NCI-H2107 (cell line): ENCODE results near the gene ABHD18.
"Not testable (repeated sequence)": the region's sequence is repeated elsewhere in the genome, so short reads cannot be mapped to it uniquely, and the experiment has no call there.

ENCODE experiments used
- DNase-seq: peaks from one replicate; lab custom pipeline; 2025; lab: John Stamatoyannopoulos, UW

The ABHD18 gene

DNA sequence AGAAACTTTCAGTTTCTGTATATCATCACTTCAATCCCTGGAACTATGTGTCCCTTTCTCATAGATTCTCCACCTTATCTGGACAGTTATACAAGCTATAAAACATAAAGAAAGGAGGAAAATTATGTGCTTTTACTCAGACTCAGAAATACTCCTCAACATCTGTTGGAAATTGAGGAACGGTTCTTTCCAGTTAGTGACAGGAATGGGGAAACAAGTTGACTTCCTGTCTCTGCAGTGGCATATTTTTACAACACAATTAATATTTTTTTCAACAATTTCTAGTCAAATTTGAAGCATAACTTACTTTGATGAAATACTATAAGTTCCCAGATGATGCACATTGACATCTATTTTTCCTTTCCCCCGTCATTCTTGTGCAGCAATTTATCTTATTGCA lies 27.9 kb downstream of the ABHD18 start:
- no peak for DNase-seq

DNA sequence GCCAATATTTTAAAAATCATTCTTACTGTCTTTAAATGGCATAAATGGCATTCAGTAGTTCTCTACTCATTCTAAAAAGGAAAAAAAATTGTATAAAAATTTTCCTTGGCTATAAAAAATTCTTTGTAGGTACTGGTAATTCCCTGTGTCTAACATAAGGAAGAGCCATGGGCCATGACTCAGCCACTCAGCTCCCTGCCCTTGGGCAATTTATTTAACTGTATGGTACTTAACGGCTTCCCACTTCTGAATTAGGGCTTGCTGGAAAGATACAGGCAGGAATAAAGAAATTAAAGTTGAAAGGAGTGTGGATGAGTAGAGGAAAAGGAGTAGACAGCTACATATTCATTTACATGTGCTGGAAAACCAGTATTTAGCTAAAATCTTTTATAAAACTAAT lies 30.6 kb downstream of the ABHD18 start:
- DNase-seq = no peak

DNA sequence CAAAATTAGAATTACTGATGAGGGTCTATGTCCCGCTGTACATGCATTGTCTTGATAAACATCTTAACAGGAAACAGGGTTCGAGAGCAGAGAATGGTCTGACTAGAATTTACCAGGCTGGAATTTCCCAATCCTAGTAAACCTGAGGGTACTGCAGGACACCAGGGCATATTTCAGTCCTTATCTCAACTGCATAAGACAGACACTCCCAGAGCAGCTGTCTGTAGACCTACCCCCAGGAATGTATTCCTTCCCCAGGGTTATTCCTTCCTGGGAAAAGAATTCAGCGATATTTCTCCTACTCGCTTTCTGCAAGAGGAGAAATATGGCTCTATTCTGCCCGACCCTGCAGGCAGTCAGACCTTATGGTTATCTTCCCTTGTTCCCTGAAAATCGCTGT lies 31.3 kb downstream of the ABHD18 start:
- not testable (repeated sequence) for DNase-seq

DNA sequence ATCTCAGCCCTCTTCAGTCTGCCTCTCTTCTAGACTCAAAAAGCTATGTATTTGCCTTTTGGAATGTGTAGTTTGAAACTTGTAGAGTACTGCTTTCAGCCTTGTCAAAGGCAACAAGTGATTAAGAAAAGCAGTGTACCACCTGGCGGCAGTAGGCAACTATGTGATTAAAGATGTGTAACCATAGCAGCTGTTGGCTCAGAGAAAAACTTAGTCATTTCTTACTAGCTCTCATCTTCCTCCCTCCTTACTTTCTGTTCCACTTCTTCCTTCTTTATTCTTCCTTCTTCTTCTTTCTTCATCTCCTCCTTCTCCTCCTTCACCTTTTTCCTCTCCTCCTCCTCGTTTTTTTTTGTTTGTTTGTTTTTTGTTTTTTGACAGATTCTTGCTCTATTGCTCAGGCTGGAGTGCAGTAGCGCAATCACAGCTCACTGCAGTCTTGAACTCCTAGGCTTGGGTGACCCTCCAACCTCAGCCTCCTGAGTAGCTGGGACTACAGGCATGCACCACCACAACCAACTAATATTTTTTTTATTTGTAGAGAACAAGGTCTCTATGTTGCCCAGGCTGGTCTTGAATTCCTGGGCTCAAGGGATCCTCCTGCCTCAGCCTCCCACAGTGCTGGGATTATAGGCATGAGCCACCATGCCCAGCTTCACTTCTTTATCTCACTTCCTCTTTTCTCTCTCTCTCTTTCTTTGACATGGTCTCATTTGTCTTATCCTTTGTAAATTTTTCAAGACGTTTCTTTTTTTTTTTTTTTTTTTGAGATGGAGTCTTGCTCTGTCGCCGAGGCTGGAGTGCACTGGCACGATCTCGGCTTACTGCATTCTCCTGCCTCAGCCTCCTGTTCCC lies 32.6 kb downstream of the ABHD18 start:
- DNase-seq = no peak

DNA sequence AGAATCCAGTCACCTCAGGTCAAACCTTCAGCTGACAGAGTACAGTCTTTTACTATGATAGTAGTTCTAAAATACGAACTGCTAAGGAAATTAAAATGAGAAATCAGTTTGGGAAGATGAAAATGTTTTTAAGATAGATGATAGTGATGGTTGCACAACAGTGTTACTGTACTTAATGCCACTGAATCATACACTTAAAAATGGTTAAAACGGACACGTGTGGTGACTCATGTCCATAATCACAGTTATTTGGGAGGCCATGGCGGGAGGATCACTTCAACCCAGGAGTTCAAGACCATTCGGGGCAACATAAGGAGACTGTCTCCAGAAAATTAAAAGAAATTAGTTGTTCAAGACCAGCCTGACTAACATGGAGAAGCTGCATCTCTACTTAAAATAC lies 41.4 kb downstream of the ABHD18 start:
- no peak for DNase-seq

DNA sequence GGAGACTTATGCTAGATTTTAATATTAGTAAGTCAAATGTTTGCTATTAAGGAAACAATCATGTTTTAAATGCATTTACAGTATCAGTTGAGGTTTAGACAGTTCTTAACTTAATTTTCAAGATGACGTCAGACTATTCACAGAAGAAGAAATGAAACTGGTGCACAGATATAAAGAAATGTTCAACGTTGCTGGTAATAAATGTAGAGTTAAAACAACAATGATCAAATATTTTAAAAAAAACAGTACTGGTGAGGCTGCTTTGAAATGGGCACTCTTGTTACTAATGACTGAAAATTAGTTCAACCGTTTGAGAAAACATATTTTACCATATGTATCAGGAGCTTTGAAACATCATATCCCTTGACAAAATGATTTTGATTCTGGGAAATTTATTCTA lies 44.2 kb downstream of the ABHD18 start:
- no peak for DNase-seq

DNA sequence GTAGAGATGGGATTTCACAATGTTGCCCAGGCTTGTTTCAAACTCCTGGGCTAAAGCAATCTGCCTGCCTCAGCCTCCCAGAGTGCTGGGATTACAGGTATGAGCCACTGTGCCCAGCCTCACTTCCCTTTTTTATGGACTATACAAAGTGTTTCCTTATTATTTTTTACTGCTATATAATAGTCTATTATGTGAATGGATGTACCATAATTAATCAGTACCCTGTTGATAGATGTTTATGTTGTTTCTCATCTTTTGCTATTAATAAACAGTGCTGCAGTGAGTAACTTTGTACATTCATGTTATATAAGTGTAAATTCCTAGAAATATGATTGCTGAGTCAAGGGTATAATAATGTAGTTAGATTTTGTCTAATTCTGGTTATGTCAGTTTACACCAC lies 60.1 kb downstream of the ABHD18 start:
- no peak for DNase-seq

DNA sequence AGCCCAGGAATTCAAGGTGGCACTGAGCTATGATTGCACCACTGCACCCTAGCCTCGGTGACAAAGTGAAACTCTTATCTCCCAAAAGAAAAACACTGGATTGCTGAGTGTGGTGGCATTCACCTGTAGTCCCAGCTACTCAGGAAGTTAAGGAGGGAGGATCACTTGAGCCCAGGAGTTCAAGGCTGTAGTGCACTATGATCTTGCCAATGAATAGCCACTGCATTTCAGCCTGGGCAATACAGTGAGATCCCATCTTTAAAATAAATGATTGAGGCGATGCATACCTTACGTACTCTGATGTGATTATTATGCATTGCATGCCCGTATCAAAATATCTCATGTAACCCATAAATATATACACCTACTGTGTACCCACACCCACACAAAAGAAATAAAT lies 64.7 kb downstream of the ABHD18 start:
- DNase-seq = no peak

DNA sequence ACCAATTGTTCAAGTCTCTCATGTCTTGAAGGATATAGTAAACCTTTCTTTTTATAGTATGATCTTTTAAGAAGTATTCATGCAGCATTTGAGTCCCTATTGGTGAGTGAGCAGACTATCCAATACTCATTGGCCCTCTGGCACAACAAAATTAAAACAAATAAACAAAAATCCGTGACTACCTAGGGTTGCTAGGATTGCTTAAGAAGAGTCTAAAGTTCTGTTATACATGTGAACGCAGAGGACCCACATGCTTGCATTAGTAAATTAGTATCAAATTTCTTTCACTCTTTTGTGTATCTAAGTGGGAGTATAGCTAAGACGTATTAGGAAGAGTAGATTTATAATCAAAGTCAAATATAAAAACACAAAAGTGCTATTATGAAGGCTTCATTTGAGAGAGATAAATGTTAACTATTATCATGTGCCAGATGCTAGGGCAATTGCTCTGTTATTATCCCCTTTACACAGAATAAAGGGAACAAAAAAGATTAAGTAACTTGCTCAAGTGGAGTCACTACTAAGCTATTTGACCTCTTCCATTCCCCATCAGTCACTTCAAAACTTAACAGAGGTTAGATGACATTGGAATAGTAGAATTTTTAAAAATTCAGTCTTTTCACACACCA lies 66.7 kb downstream of the ABHD18 start:
- DNase-seq = no peak

DNA sequence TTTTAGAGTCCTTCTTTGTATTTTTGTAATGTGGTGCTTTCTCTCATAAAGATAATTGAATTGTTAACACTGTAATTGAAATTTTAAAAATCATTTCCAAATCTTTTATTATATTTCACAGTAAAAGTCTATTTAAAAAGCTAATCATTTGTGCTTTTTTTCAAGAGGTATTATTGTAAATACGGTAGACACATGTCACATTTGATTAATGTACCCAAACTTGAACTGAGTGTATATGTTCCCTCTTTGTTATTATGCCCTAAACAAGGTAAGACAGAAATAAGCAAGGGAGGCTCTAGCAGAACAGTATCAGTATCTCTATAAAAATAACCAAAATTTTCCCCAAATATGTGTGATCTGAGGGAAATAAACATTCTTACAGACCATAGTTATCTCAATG lies 74.4 kb downstream of the ABHD18 start:
- no peak for DNase-seq

DNA sequence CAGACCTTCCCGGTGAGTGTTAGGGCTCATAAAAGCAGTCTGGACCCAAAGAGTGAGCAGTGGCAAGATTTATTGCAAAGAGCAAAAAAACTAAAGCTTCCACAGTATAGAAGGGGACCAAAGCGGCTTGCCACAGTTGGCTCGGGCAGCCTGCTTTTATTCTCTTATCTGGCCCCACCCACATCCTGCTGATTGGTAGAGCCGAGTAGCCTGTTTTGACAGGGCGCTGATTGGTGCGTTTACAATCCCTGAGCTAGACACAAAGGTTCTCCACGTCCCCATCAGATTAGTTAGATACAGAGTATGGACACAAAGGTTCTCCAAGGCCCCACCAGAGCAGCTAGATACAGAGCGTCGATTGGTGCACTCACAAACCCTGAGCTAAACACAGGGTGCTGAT lies 81.8 kb downstream of the ABHD18 start:
- DNase-seq = not testable (repeated sequence)

DNA sequence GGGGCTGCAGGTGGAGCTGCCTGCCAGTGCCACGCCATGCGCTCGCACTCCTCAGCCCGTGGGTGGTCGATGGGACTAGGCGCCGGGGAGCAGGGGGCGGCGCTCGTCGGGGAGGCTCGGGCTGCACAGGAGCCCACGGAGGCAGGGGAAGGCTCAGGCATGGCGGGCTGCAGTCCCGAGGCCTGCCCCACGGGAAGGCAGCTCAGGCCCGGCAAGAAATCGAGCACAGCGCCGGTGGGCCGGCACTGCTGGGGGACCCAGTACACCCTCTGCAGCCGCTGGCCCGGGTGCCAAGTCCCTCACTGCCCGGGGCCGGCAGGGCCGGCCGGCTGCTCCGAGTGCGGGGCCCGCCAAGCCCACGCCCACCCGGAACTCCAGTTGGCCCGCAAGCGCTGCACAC lies 82.3 kb downstream of the ABHD18 start:
- not testable (repeated sequence) for DNase-seq

DNA sequence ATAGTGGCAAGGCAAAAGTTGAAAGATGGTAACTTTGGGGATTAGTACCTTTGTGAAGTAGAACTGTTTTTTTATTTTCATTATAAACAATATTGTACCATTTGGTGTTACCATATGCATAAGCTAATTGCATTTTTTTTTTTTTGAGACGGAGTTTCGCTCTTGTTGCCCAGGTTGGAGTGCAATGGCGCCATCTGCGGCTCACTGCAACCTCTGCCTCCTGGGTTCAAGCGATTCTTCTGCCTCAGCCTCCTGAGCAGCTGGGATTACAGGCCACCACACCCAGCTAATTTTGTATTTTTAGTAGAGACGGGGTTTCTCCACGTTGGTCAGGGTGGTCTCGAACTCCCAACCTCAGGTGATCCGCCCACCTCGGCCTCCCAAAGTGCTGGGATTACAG lies 86.0 kb downstream of the ABHD18 start:
- not testable (repeated sequence) for DNase-seq

DNA sequence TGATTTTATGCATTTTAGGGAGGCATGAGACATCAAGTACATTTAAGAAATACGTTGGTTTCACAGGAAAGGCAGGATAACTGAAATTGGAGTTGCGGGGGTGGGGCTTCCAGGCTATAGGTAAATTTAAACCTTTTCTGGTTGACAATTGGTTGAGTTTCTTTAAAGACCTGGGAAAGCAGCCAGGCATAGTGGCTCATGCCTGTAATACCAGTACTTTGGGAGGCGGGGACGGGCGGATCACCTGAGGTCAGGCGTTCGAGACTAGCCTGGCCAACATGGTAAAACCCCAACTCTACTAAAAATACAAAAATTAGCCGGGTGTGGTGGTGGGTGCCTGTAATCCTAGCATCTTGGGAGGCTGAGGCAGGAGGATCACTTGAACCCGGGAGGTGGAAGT lies 89.7 kb downstream of the ABHD18 start:
- not testable (repeated sequence) for DNase-seq

DNA sequence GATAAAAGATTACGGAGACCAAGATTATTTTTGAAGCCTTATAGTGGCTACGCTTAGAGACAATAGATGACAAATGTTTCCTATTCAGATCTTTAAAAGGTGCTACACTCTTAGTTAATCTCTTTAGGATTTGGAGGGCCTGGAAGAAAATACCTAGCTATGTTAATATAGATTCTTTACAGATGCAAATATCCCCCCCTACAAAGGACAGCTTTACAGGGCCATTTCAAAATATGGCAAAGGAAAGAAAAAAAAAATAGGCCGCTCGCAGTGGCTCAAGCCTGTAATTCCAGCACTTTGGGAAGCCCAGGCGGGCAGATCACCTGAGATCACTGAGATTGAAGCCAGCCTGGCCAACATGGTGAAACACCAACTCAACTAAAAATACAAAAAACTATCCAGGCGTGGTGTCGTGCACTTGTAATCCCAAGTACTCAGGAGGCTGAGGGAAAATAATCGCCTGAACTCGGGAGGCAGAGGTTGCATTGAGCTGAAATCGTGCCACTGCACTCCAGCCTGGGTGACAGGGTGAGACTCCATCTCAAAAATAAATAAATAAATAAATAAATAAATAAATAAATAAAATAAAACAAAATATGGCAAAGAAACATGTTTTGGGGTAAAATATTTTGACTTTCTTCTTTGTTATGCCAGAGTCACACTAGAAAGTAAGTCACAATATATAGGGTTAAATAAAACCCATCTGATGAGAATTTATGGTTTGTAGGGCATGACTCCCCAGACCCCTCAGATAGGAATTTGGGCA lies 90.4 kb downstream of the ABHD18 start:
- DNase-seq = not testable (repeated sequence)

DNA sequence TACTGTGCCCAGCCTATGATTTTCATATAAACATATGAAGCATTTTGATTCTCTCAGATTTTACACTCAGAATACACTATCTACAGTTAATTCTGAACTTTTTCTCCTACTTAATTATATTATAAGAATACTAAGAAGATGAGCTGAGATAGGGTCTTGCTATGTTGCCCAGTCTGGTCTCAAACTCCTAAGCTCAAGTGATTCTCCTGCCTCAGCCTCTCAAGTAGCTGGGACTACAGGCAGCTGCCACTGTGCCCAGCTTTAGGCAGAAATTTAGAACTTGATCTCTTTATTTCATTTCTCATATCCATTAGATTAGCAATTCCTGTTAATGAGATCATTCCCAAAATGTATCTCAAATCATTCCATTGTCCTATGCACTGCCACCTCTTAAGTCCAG lies 91.2 kb downstream of the ABHD18 start:
- no peak for DNase-seq

DNA sequence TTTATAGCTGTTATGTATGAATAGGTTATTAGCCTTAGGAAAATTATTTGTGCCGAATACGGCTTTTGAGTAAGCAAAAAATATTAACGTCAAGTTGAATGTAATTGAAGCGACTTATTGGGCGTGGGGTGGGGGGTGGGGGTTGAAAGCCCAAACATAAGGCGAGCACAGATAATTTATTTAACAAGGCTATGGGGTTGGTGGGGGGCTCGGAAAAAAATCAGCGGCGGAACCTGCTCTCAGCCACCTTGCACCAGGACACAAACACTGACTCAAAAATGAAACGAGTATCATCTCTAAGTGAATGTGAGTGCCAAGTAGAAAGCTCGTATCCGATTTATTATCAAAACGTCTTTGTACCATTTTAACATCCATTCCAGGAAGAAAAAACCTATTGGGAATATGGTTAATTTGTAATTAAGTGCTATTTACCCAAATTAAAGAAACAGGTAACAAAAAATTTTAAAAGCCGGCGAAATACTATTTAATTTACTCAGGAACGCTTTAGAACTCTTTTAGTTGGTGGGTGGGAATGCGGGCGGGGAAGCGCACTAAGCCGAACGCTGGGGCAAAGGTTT lies 95.0 kb downstream of the ABHD18 start:
- no peak for DNase-seq

DNA sequence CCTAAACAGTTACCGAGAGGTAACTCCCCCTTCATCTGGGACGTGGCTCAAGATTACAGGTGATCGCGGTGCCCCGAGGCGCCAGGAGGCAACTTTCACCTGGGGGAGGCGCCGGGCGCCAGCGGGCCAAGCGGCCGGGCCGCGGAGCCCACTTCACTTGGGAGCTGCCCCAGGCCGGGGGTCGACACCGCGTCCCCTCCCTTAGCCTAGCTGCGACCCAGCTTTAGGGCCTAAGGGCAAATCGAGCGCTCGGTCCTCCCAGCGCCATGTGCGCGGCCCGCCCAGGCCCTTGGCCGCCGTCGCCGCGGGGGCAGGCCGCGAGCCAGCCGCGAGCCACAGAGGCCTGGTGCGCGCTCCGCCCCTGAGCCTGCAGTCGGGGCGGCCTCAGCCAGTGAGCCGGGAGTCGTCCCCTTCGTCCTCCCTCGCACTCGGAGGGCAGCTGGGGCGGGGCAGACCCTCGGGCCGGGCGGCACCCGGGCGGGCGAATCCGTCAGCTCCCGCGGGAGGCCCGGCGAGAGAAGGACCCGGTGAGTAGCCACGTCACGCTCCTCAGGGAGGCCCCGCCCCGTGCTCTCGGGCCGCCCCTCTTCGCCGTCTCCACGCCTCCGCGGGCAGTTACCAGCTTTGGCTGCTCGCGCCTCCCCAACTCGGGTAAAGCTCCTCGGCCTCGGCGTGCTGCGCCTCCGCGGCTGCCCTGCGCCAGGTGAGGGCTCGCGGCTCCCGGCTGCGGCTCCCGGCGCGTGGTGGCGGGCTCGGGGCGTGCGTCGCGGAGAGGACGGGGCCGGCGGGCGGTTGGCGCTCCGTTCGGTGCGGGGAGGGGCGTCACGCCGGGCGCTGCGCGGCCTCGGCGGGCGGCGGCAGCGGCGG lies 95.7 kb downstream of the ABHD18 start, which contains the start of gene LARP1B:
Gene LARP1B (plus strand): TSS at position 614 of the 867 bp plus-strand sequence. CDS start 13,640 bp downstream, outside the sequence.
- peak; percentile 91 for DNase-seq

DNA sequence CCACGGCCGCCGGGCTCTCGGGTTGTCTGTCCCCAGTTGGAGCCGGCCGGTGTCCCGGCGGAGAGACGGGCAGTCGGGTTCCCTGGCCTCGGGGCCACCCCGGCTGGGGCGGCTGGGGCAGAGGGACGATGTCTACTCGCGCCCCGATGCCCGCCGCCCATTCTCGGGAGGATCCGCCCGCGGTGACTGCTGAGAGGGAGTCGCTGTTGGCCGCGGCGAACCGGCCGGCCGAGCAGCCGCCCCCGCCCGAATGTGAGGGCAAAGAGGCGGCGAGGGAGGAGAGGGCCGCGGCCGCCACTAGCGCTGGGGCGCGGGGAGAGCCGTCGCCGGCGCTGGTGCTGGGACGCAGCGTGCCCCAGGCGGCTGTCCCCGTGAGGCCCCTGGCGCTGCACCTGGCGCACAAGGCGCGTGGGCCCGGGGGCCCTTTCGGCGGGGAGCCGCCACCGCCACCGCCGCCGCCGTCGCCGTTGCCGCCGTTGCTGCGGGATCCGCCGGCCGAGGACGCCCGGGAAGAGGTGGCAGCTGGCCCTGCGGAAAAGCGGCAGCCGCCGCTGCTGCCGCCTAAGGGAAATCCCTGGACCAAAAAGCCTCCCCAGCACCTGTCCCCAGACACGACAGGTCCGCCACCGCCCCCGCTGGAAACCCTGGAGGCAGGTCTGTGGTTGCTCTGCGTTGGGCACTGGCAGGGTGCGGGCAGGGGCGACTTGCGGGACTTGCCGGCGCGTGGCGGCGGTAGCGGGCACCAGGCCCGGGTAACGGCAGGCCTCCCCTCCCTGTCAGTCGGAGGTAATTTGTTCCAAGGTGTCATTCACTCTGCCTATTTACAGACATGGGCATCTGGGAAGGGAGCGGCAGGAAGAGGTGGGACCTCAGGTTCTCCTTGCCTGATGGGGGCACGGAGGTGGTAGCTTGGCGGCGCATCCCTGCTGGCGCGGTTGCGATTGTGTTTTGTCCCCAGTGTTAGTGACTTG lies 96.6 kb downstream of the ABHD18 start:
- peak; percentile 22 for DNase-seq

DNA sequence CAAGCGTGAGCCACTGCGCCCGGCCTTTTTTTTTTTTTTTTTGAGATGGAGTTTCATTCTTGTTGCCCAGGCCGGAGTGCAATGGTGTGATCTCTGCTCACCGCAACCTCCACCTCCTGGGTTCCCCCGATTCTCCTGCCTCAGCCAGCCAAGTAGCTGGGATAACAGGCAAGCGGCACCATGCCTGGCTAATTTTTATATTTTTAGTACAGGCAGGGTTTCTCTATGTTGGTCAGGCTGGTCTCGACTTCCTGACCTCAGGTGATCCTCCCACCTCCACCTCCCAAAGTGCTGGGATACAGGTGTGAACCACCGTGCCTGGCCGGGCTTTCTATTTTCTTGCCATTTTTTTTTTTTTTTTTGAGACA lies 101.2 kb downstream of the ABHD18 start:
- DNase-seq = not testable (repeated sequence)
